ENCODE results near the gene MAPK4. TPM values are rescaled to one million over a fixed set of nuclear protein-coding genes. Genes with fewer than 3 reads are reported as not detected.
"Not testable (repeated sequence)": the region's sequence is repeated elsewhere in the genome, so short reads cannot be mapped to it uniquely, and the experiment has no call there.

MAPK4 gene
- total RNA-seq, 2 donors from 2014 or later = not detected

- no peaks in the 10 kb centered on the region for H3K4me1 Mint-ChIP-seq
- ATAC-seq (replicated peaks) = no peak
- H3K27ac Mint-ChIP-seq = no peak overlapping the region
- peak overlapping the region; percentile 53 for H3K4me3 Mint-ChIP-seq
- H3K27me3 Mint-ChIP-seq = peaks cover 61% of the 10 kb centered on the region
- no peaks in the 10 kb centered on the region for H3K36me3 Mint-ChIP-seq (ENCODE audit: low read depth)
- H3K9me3 Mint-ChIP-seq = peaks cover 6% of the 10 kb centered on the region
Observed at GRCh38 chr18:50560681-50561629, 1.1 kb downstream of the MAPK4 start.

- not testable (repeated sequence) for H3K36me3 Mint-ChIP-seq (ENCODE audit: low read depth); H3K27ac Mint-ChIP-seq; ATAC-seq (replicated peaks); H3K4me1 Mint-ChIP-seq; H3K4me3 Mint-ChIP-seq; H3K9me3 Mint-ChIP-seq
- H3K27me3 Mint-ChIP-seq = peaks cover 51% of the 10 kb centered on the region
Observed at GRCh38 chr18:50562258-50562657, 2.4 kb downstream of the MAPK4 start.

DNA sequence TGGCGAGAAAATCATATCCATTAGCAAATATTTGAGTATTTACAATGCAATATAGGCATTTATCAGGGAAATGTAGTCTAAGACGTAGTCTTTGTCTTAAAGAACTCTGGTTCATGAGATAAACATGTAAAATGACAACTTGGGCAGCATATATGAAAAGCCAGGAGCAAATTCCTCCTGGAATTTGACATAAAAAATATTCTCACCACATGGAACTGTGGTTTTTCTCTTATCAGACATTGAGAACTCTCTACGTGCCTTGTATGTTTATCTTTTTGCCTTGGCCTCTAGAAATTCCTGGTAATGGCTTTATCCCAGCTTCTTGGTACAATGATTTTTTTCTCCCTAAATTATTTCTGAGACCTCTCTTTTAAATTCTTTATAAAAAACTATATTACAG lies 2.8 kb downstream of the MAPK4 start:
- ATAC-seq (replicated peaks) = no peak
- Mint-ChIP-seq H3K36me3 (ENCODE audit: low read depth) (no peaks in the 10 kb centered on the region), H3K27ac (no peak overlapping the region), H3K27me3 (peaks cover 48% of the 10 kb centered on the region), H3K4me3 (no peak overlapping the region), H3K4me1 (no peaks in the 10 kb centered on the region), H3K9me3 (no peaks in the 10 kb centered on the region)

DNA sequence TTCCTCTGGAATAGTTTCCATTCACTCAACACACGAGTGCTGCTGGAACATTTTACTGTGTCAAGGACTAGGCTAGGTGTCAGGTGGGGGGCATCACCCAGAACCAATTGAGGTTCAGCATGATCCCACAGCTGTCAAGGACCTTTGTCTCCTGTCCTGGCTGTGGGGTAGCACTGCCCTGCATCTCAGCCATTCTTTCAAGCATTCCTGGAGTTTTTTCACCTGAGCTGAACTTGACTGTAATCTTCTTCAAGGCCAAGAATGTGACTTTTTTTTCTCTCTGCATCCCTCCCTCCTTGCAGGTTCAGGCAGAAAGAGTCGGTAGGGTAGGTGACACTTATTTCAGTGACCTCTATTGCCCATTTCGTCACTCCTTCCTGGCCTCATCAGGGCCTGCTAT lies 3.5 kb downstream of the MAPK4 start:
- H3K27me3 Mint-ChIP-seq = peaks cover 45% of the 10 kb centered on the region
- no peak for ATAC-seq (replicated peaks)
- peaks cover under 1% of the 10 kb centered on the region for H3K9me3 Mint-ChIP-seq
- H3K36me3 Mint-ChIP-seq (ENCODE audit: low read depth) = no peaks in the 10 kb centered on the region
- H3K4me1 Mint-ChIP-seq = no peaks in the 10 kb centered on the region
- H3K4me3 Mint-ChIP-seq = no peak overlapping the region
- no peak overlapping the region for H3K27ac Mint-ChIP-seq

DNA sequence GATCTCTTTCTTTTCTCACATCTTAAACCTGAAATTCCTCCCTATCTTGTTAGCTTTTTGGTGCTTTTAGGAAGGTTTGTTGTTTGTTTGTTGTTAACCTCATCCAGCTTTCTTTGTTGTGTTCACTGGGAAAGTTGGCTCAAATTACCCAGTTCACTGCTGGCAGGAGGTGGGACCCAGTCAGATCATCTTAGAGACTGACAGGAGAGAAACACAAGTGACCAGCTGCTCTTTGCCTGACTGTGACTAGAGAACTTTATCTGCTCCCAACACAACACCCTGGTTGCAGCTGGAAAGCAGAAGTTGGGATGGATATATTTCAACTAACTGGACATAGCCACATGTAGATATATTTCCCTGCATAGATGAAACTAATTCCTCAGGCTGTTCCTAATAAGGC lies 10.0 kb downstream of the MAPK4 start:
- peaks cover 8% of the 10 kb centered on the region for H3K9me3 Mint-ChIP-seq
- H3K36me3 Mint-ChIP-seq (ENCODE audit: low read depth) = no peaks in the 10 kb centered on the region
- H3K27me3 Mint-ChIP-seq = peaks cover 23% of the 10 kb centered on the region
- no peak overlapping the region for H3K27ac Mint-ChIP-seq
- ATAC-seq (replicated peaks) = no peak
- no peaks in the 10 kb centered on the region for H3K4me1 Mint-ChIP-seq
- H3K4me3 Mint-ChIP-seq = no peak overlapping the region

GRCh38 chr18:50571606-50572005 lies 11.7 kb downstream of the MAPK4 start:
- H3K4me3 Mint-ChIP-seq = no peak overlapping the region
- H3K4me1 Mint-ChIP-seq = no peaks in the 10 kb centered on the region
- no peak overlapping the region for H3K27ac Mint-ChIP-seq
- ATAC-seq (replicated peaks) = no peak
- H3K36me3 Mint-ChIP-seq (ENCODE audit: low read depth) = no peaks in the 10 kb centered on the region
- peaks cover 23% of the 10 kb centered on the region for H3K27me3 Mint-ChIP-seq
- H3K9me3 Mint-ChIP-seq = peaks cover 8% of the 10 kb centered on the region

DNA sequence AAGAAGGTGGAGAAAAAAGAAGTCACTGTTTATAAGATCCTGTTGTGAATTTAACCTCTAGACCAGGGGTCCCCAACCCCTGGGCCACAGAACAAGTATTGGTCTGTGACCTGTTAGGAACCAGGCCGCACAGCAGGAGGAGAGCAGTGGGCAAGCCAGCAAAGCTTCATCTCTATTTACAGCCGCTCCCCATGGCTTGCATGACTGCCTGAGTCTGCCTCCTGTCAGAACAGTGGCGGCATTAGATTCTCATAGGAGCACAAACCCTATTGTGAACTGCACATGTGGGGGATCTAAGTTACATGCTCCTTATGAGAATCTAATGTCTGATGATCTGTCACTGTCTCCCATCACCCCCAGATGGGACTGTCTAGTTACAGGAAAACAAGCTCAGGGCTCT lies 13.3 kb downstream of the MAPK4 start:
- H3K9me3 Mint-ChIP-seq; ATAC-seq (replicated peaks); H3K27ac Mint-ChIP-seq; H3K36me3 Mint-ChIP-seq (ENCODE audit: low read depth); H3K4me1 Mint-ChIP-seq; H3K4me3 Mint-ChIP-seq: not testable (repeated sequence)
- peaks cover 21% of the 10 kb centered on the region for H3K27me3 Mint-ChIP-seq

GRCh38 chr18:50573679-50574078 lies 13.8 kb downstream of the MAPK4 start:
- Mint-ChIP-seq H3K4me3 (no peak overlapping the region), H3K4me1 (no peaks in the 10 kb centered on the region), H3K9me3 (peaks cover 5% of the 10 kb centered on the region), H3K36me3 (ENCODE audit: low read depth) (no peaks in the 10 kb centered on the region), H3K27me3 (peaks cover 21% of the 10 kb centered on the region), H3K27ac (no peak overlapping the region)
- ATAC-seq (replicated peaks) = no peak

- H3K36me3 Mint-ChIP-seq (ENCODE audit: low read depth) = no peaks in the 10 kb centered on the region
- H3K4me3 Mint-ChIP-seq = no peak overlapping the region
- H3K4me1 Mint-ChIP-seq = no peaks in the 10 kb centered on the region
- peaks cover 18% of the 10 kb centered on the region for H3K27me3 Mint-ChIP-seq
- no peak overlapping the region for H3K27ac Mint-ChIP-seq
- H3K9me3 Mint-ChIP-seq = peaks cover 3% of the 10 kb centered on the region
- no peak for ATAC-seq (replicated peaks)
Observed at GRCh38 chr18:50578030-50578429, 18.1 kb downstream of the MAPK4 start.

DNA sequence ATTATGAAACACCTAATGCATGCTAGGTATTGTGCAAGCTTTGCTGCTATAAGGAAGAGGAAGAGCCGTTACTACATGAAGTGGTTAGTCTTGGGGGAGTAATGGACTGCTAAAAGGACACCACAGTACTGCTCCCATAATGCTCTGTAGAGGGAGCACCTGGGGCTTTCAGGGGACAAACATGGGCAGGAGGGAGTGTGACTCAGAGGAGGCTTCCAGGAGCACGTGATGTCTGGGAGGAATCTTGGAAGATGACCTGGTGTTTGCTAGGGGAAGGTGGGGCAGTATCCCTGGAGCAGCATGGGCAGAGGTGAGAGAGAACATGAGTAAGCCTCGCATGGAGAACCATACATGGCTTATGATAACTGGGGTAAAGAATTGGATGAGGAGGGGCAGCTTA lies 18.8 kb downstream of the MAPK4 start:
- no peak overlapping the region for H3K4me3 Mint-ChIP-seq
- no peak overlapping the region for H3K27ac Mint-ChIP-seq
- H3K9me3 Mint-ChIP-seq = peaks cover 3% of the 10 kb centered on the region
- no peak for ATAC-seq (replicated peaks)
- peaks cover 18% of the 10 kb centered on the region for H3K27me3 Mint-ChIP-seq
- no peaks in the 10 kb centered on the region for H3K4me1 Mint-ChIP-seq
- no peaks in the 10 kb centered on the region for H3K36me3 Mint-ChIP-seq (ENCODE audit: low read depth)

- H3K36me3 Mint-ChIP-seq (ENCODE audit: low read depth) = no peaks in the 10 kb centered on the region
- no peak overlapping the region for H3K27ac Mint-ChIP-seq
- no peak for ATAC-seq (replicated peaks)
- peaks cover 3% of the 10 kb centered on the region for H3K9me3 Mint-ChIP-seq
- H3K27me3 Mint-ChIP-seq = peaks cover 22% of the 10 kb centered on the region
- H3K4me3 Mint-ChIP-seq = no peak overlapping the region
- no peaks in the 10 kb centered on the region for H3K4me1 Mint-ChIP-seq
Observed at GRCh38 chr18:50579061-50579774, 19.3 kb downstream of the MAPK4 start.

GRCh38 chr18:50581517-50581916 lies 21.6 kb downstream of the MAPK4 start:
- Mint-ChIP-seq H3K27me3 (peaks cover 22% of the 10 kb centered on the region), H3K4me1 (no peaks in the 10 kb centered on the region), H3K9me3 (peaks cover 7% of the 10 kb centered on the region), H3K36me3 (ENCODE audit: low read depth) (no peaks in the 10 kb centered on the region), H3K27ac (no peak overlapping the region), H3K4me3 (no peak overlapping the region)
- ATAC-seq (replicated peaks) = no peak

- Mint-ChIP-seq H3K9me3 (peaks cover 7% of the 10 kb centered on the region), H3K36me3 (ENCODE audit: low read depth) (no peaks in the 10 kb centered on the region), H3K4me3 (no peak overlapping the region), H3K27me3 (peaks cover 22% of the 10 kb centered on the region), H3K27ac (no peak overlapping the region), H3K4me1 (no peaks in the 10 kb centered on the region)
- ATAC-seq (replicated peaks) = no peak
Observed at GRCh38 chr18:50582500-50582899, 22.6 kb downstream of the MAPK4 start.

DNA sequence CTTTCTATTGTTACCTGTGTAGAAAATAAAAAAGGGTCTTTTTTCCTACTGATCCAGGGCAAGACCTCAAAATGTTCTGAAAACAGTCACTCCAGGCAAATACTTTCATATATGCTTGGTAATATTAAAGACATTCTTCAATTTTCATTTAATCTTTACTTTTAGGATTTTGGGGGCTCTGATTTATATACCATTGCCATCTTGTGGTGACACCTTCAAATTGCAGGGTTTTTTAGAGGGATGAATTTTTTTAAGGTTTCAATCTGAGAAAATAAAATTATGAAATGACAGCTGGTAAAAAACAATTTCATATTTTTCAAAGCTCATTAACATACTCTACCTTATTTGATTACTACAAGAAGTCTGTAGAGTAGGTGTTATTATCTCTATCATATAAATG lies 26.8 kb downstream of the MAPK4 start:
- Mint-ChIP-seq H3K9me3 (peaks cover 14% of the 10 kb centered on the region), H3K4me1 (no peaks in the 10 kb centered on the region), H3K27me3 (peaks cover 12% of the 10 kb centered on the region), H3K27ac (no peak overlapping the region), H3K36me3 (ENCODE audit: low read depth) (no peaks in the 10 kb centered on the region), H3K4me3 (no peak overlapping the region)
- ATAC-seq (replicated peaks) = no peak

DNA sequence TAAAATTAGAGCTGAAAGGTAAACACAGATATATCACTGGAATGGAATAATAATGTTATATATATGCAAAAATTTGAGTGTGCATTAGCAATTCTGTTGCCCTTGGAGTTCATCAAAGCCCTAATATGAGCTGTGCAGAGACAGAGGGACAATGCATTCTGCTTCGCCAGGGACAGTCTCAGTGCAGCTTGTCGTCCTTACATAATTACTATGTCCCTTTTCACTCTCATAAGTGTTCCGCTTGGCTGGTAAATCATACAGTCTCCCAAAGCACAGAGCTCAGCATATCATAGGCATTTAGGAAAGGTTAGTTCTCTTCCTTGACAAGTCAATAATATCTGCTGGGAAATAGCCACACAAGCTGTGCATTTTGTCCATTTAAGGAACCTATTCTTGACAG lies 30.7 kb downstream of the MAPK4 start:
- Mint-ChIP-seq H3K4me3 (no peak overlapping the region), H3K36me3 (ENCODE audit: low read depth) (no peaks in the 10 kb centered on the region)

More for the DNA sequence above, 30.7 kb downstream of the MAPK4 start:
- ATAC-seq (replicated peaks) = no peak
- Mint-ChIP-seq H3K9me3 (peaks cover 7% of the 10 kb centered on the region), H3K27me3 (peaks cover under 1% of the 10 kb centered on the region), H3K27ac (no peak overlapping the region), H3K4me1 (no peaks in the 10 kb centered on the region)

Data from activated T-helper 17 cell treated with anti-CD3 and anti-CD28 coated beads, Interleukin-2, amount 50 U/mL, for 72 hours (primary cell).